HG02588 (cell line): ENCODE data around the gene MSX2.

ENCODE experiments used
- ATAC-seq: cut with Tn5 transposase; IDR thresholded peaks from one replicate; pipeline ENCODE4 v1.9.1; 2021; ENCODE audit warnings: mild to moderate bottlenecking, moderate library complexity; ENCODE audit not compliant: unreplicated experiment

MSX2 gene

DNA sequence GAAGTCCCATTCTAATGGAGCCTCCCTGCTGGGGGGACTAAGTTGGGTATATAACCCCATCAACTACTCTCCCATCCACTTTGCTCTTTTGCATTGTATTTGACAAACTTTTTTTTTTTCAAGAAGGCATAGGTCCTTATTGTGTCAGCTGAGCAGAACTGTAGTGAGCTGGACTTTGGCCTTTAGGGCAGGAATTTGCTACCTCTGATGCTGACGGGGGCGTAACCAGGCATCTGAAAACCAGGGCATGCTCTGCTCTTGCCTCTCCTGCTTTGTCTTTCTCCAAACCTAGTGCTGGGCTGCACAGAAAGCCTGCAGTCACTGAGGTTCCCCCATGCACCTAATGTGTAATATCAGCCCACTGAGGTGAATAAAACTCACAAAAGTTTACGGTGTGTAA is 49.0 kb downstream of the MSX2 start:
- ATAC-seq = no peak

DNA sequence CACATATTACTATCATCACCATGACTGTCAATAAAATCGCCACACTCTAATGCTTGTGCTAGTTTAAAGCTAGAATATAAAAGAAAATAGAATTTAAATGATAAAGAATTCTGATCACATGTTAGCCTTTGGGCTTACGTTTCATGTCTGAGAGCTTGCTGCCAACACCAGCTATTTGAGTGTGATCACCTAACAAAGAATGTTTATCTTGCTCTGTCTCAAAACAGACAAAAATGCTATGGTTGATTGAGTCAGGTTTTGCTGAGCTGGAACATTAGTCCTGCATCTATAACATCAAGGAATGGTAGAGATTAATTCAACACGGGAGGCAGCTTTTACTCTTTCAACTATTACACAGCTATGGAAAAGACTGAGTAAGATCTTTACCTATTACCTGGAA is 50.7 kb downstream of the MSX2 start:
- no peak for ATAC-seq

DNA sequence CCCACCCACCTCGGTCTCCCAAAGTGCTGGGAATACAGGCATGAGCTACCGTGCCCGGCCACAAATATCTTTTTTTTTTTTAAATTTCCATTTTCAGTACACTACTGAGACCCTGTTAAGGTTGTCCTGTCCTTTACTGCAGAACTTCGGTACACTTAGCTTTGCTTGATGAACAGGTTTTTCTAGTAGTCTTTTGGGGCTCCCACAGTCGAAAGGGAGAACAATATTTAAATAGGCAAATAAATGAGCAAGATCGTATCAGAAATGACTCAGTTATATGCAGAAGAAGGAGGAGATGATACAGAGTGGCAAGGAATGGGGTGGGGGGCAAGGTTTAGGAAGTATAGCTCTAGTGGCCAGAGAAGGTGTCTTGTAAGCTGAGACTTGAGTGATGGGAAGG is 52.7 kb downstream of the MSX2 start:
- no peak for ATAC-seq

DNA sequence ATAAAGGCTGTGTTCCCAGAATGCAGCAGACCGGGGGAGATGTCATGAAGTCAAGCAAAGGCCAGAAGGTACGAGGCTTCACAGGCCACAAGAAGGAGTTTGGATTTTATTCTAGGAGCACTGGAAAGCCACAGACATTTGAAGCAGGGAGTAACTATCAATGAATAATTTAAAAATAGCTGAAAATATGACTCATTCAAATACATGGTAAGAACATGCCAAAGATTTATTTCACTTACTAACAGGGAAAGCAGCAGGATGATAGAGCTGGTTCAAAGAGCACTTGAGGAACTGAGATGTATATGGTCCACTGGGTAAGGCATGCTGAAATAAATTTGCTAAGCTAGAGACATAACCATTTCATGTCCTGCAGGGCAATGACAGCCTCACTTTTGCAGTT is 53.2 kb downstream of the MSX2 start:
- ATAC-seq = no peak
